Panc1 (cell line): ENCODE measurements around the gene PDP2. TPM values are rescaled to one million over a fixed set of nuclear protein-coding genes. Genes with fewer than 3 reads are reported as not detected.

Source experiments
- ATAC-seq: fragments of 200-7000 bp; cut with Tn5 transposase; 2 replicates; pipeline ENCODE4 v1.9.1; 2020; ENCODE audit warnings: mild to moderate bottlenecking, moderate library complexity
- BruUV-seq: library from RNA; stranded (reverse); fragments of 400-500 nt; replicated peaks from 2 replicates; lab custom pipeline; 2021; lab: Mats Ljungman, UMichigan
- CTCF ChIA-PET: fragments of 300-600 bp; sonication (Branson Sonifier 250); formaldehyde crosslinking; loops from one replicate; lab custom pipeline; 2022; ENCODE audit warnings: antibody characterized with exemption; lab: Charles Lee
- POLR2A ChIA-PET: fragments of 300-600 bp; sonication (Branson Sonifier 250); formaldehyde crosslinking; loops from one replicate; lab custom pipeline; 2022; ENCODE audit warnings: antibody characterized with exemption; lab: Charles Lee
- DNase-seq: peaks from one replicate; pipeline ENCODE4 v3.0.0-alpha.2; 2010; ENCODE audit warnings: low read depth, low spot score
- H3K27ac ChIP-seq: 2 replicates; pipeline ENCODE4 v1.5.1; 2011; ENCODE audit warnings: mild to moderate bottlenecking, low read length, inconsistent platforms
- H3K27me3 ChIP-seq: fragments of 200-500 bp; sonication (Bioruptor generic); 2 replicates; pipeline ENCODE4 v1.6.0; 2014; ENCODE audit warnings: low read length, inconsistent platforms; ENCODE audit not compliant: control insufficient read depth, insufficient read depth
- H3K36me3 ChIP-seq: fragments of 200-500 bp; sonication (Bioruptor generic); 2 replicates; pipeline ENCODE4 v1.5.1; 2014; ENCODE audit warnings: inconsistent platforms, mild to moderate bottlenecking, low read length, moderate library complexity; ENCODE audit not compliant: control insufficient read depth, insufficient read depth
- H3K4me1 ChIP-seq: 2 replicates; pipeline ENCODE4 v1.5.1; 2011; ENCODE audit warnings: inconsistent platforms, mild to moderate bottlenecking, low read length, moderate library complexity; ENCODE audit not compliant: control insufficient read depth, insufficient read depth
- H3K4me3 ChIP-seq, 2 experiments: 2 replicates each; pipeline ENCODE4 v1.5.1; 2011 to 2012; ENCODE audit warnings: low read depth in 2 of 2, low read length in 2 of 2, mild to moderate bottlenecking in 2 of 2, inconsistent platforms in 1 of 2, moderate library complexity in 1 of 2
- H3K9me3 ChIP-seq: fragments of 200-500 bp; sonication (Bioruptor generic); 2 replicates; pipeline ENCODE4 v1.5.1; 2014; ENCODE audit warnings: low read depth, mild to moderate bottlenecking, inconsistent platforms, low read length, moderate library complexity; ENCODE audit not compliant: control insufficient read depth, insufficient read depth
- CTCF ChIP-seq: fragments of 450-650 bp; IDR thresholded peaks from 2 replicates; pipeline ENCODE4 v1.5.1; 2017; ENCODE audit warnings: mild to moderate bottlenecking
- POLR2AphosphoS5 ChIP-seq: IDR thresholded peaks from 2 replicates; pipeline ENCODE4 v1.6.1; 2012; ENCODE audit warnings: mild to moderate bottlenecking, low read depth, low read length, moderate library complexity
- SIN3A ChIP-seq: IDR thresholded peaks from 2 replicates; pipeline ENCODE4 v1.6.1; 2012; ENCODE audit warnings: low read depth, mild to moderate bottlenecking, low read length, moderate library complexity, borderline replicate concordance; ENCODE audit not compliant: insufficient read depth
- TCF7L2 ChIP-seq: IDR thresholded peaks from 2 replicates; pipeline ENCODE4 v1.6.1; 2011; ENCODE audit warnings: mild to moderate bottlenecking, low read depth, low read length, inconsistent platforms
- in situ Hi-C: cut with HindIII; loops from 2 replicates; pipeline ENCODE4 v1.10.0; 2016; ENCODE audit warnings: low sequenced_read_pairs, low pct_unique_long_range_greater_than_20kb
- intact Hi-C: fragments of 100-400 bp; cut with micrococcal nuclease; formaldehyde crosslinking; loops from one replicate; pipeline ENCODE4 v1.10.0; 2022; ENCODE audit not compliant: unreplicated experiment
- total RNA-seq: library from RNA; stranded (reverse); gene quantifications from one replicate; pipeline ENCODE4 v1.2.1, GENCODE V29; 2021; ENCODE audit not compliant: unreplicated experiment
- TF ChIP-seq, protein P1 (sequence below), 2 experiments: IDR thresholded peaks; 2 replicates each; pipeline ENCODE4 v1.6.1; 2011 to 2012; ENCODE audit warnings: low read depth in 2 of 2, control low read depth in 1 of 2, low read length in 1 of 2, mild to moderate bottlenecking in 1 of 2, moderate library complexity in 1 of 2; ENCODE audit not compliant: insufficient read depth in 1 of 2

Gene PDP2
- total RNA-seq, 1 experiment from 2014 or later = 15.9 TPM

DNA sequence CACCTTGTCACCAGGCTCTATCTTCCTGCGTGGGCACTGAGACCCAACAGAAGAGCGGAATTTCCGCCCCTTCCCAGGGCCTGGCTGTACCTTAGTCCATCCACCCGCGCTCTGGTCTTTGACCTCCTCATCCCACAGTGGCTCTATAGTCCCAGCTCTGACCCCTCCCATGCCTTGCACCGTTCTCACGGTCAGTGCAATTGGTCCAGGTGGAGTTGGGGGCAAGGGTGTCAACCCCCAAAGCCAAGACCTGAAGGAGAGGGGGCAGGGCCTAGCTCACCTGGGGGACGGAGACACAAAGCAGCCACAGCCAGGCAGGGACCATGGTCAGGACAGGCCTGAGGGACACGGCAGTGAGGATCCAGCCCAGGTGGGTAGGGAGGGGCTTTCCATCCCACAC lies 37.4 kb downstream of the PDP2 start:
- H3K27ac ChIP-seq = no peak overlapping the region
- intact Hi-C loops = no loop called here
- no peak for ATAC-seq

GRCh38 chr16:66918355-66918754 lies 38.0 kb downstream of the PDP2 start:
- in situ Hi-C loops = no loop called here
- DNase-seq = no peak
- Histone ChIP-seq H3K36me3 (no peaks in the 10 kb centered on the region), H3K9me3 (no peaks in the 10 kb centered on the region), H3K27me3 (no peaks in the 10 kb centered on the region), H3K4me3 (no peak overlapping the region), H3K4me1 (no peaks in the 10 kb centered on the region), H3K27ac (no peak overlapping the region)
- CTCF ChIA-PET = no interaction called here
- no TSS peak for BruUV-seq
- intact Hi-C loops = no loop called here
- TF ChIP-seq POLR2AphosphoS5 = no peak
- no peak for TF ChIP-seq TCF7L2
- no peak for TF ChIP-seq SIN3A
- TF ChIP-seq, protein P1, sequence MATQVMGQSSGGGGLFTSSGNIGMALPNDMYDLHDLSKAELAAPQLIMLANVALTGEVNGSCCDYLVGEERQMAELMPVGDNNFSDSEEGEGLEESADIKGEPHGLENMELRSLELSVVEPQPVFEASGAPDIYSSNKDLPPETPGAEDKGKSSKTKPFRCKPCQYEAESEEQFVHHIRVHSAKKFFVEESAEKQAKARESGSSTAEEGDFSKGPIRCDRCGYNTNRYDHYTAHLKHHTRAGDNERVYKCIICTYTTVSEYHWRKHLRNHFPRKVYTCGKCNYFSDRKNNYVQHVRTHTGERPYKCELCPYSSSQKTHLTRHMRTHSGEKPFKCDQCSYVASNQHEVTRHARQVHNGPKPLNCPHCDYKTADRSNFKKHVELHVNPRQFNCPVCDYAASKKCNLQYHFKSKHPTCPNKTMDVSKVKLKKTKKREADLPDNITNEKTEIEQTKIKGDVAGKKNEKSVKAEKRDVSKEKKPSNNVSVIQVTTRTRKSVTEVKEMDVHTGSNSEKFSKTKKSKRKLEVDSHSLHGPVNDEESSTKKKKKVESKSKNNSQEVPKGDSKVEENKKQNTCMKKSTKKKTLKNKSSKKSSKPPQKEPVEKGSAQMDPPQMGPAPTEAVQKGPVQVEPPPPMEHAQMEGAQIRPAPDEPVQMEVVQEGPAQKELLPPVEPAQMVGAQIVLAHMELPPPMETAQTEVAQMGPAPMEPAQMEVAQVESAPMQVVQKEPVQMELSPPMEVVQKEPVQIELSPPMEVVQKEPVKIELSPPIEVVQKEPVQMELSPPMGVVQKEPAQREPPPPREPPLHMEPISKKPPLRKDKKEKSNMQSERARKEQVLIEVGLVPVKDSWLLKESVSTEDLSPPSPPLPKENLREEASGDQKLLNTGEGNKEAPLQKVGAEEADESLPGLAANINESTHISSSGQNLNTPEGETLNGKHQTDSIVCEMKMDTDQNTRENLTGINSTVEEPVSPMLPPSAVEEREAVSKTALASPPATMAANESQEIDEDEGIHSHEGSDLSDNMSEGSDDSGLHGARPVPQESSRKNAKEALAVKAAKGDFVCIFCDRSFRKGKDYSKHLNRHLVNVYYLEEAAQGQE (IDR thresholded peaks at IDR 0.05; ENCODE audit: insufficient read depth in 1 of 2, low read depth in 2 of 2, low read length in 1 of 2) = no peak
- no peak for TF ChIP-seq CTCF
- POLR2A ChIA-PET = no interaction called here
- ATAC-seq = no peak

More for the DNA sequence above, 37.4 kb downstream of the PDP2 start:
- Histone ChIP-seq H3K27me3 (no peaks in the 10 kb centered on the region), H3K9me3 (no peaks in the 10 kb centered on the region), H3K4me3 (no peak overlapping the region), H3K4me1 (no peaks in the 10 kb centered on the region), H3K36me3 (no peaks in the 10 kb centered on the region)
- in situ Hi-C loops = no loop called here
- POLR2A ChIA-PET = no interaction called here
- CTCF ChIA-PET = no interaction called here
- no TSS peak for BruUV-seq
- TF ChIP-seq, protein P1 (IDR thresholded peaks at IDR 0.05; ENCODE audit: insufficient read depth in 1 of 2, low read depth in 2 of 2, low read length in 1 of 2) = no peak
- TF ChIP-seq TCF7L2 (no peak), SIN3A (no peak), CTCF (no peak)
- no peak for DNase-seq
